ENCODE data around the gene MCTP2.

DNA sequence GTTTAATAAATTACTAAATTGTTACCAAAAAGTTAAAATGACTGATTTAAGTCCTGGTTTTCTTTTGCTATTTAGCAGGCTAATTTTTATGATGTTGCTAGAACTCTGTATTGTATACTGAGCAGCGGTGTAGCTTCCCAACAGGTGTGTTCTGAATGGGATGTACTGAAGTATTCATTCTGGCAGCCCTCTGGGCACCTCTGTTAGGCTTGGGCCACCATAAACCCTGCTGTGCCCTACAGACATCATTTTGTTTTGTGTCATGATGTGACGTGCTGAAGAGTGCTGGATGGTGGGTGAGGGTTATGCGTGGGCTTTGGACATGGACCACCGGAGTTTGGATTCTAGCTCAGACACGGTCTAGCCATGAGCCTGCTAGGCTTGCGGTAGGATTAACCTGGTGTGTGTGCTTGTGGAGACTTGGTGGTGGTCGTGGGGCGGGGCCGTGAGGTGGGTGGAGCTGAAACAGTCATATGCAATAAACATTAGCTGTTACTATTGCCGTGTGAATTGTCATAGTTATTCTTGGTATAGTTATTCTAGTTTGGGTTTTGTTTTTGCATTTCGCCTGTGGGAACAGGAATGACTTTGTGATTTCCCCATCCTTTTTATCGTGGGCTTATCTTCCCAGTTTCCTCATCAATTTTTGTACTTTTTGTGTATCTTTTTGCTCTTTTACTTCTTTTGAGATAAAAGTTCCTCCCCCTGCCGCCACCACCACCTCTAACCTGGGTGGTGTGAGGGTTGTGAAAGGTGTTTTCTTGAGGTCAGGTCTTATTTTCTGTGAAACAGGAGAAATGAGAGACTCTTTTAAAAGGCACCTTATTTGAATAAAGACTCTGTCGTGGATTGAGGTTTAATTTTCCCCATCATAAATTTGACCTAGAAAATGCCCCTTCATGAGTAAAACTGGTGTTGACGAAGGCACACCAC, 93.7 kb downstream of the MCTP2 start:
- TF ChIP-seq, protein P1, sequence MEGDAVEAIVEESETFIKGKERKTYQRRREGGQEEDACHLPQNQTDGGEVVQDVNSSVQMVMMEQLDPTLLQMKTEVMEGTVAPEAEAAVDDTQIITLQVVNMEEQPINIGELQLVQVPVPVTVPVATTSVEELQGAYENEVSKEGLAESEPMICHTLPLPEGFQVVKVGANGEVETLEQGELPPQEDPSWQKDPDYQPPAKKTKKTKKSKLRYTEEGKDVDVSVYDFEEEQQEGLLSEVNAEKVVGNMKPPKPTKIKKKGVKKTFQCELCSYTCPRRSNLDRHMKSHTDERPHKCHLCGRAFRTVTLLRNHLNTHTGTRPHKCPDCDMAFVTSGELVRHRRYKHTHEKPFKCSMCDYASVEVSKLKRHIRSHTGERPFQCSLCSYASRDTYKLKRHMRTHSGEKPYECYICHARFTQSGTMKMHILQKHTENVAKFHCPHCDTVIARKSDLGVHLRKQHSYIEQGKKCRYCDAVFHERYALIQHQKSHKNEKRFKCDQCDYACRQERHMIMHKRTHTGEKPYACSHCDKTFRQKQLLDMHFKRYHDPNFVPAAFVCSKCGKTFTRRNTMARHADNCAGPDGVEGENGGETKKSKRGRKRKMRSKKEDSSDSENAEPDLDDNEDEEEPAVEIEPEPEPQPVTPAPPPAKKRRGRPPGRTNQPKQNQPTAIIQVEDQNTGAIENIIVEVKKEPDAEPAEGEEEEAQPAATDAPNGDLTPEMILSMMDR (IDR thresholded peaks at IDR 0.05): no peak
- TF ChIP-seq POLR2A (IDR thresholded peaks at IDR 0.05) (no peak), POLR2AphosphoS5 (IDR thresholded peaks at IDR 0.05) (no peak)
